Nucleus accumbens (tissue), 56 donors: ENCODE measurements around the gene PADI3.
"Not testable (repeated sequence)": the region's sequence is repeated elsewhere in the genome, so short reads cannot be mapped to it uniquely, and the experiment has no call there.

Experiments used
- DNase-seq, 56 donors: peaks; one replicate each; lab custom pipeline; 2025; lab: John Stamatoyannopoulos, UW

Gene PADI3

GRCh38 chr1:17316704-17317103 lies 67.8 kb downstream of the PADI3 start:
- no peak for DNase-seq

DNA sequence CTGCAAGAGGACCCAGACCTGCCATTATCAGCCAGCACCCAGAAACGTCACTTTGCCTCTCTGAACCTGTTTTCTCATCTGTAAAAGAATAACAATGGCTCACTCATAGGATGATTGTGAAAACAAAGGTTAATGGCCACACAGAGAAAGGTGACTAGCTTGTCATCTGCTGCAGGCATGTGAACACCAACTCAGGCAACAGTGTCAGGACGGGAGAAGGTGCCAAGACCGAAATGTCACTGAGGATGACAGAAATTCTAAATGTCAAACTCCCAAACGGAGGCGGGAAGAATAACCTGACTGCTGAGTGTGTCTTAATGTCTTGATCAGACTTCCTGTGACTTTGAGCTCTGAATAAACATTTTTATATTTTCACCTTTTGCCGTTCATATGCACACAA lies 69.4 kb downstream of the PADI3 start:
- DNase-seq = peak in 1 of 56 donors; percentile 5

- DNase-seq = no peak
Measured at GRCh38 chr1:17319561-17320350, 70.9 kb downstream of the PADI3 start.

GRCh38 chr1:17321857-17322390 lies 73.0 kb downstream of the PADI3 start:
- DNase-seq = not testable (repeated sequence)

DNA sequence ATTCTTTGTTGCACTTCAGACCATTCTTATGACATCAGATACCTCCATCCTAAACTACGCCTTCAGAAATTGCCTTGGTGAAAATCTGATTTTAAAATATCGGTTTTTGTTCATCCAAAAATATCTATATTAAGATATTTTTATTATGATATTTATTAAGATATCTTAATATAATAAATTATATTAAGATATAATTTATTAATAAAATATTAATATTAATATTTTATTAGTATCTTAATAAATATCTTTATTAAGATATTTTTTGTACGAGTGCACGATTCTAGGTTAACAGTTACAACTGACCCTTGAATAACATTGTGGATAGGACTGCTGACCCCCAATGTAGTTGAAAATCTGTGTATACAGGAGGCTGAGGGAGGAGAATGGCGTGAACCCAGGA lies 80.0 kb downstream of the PADI3 start:
- no peak for DNase-seq

- no peak for DNase-seq
Measured at GRCh38 chr1:17329610-17330009, 80.7 kb downstream of the PADI3 start.

- no peak for DNase-seq
Measured at GRCh38 chr1:17330856-17331255, 82.0 kb downstream of the PADI3 start.

DNA sequence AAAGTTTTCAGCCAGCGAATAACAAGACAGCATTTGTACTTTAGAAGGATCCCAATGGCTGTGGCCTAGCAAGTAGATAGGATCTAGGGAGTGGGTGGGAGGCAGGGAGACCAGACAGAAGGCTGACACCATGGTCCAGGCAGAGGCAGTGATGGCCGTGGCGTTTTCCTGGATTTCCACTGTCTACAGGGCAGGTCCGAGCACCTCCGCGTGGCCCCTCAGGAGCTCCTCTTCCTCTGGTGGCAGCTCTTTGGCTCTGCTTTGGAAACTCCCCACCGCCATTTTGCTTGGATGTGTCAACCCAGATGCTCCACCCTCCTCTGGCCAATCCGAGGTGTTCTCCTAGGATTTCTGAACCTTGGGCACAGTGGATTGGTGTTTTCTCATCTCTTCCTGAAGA lies 84.2 kb downstream of the PADI3 start:
- no peak for DNase-seq
